Frontal cortex (tissue), 4 donors: ENCODE results near the gene MT1A. TPM values are rescaled to one million over a fixed set of nuclear protein-coding genes. Genes with fewer than 3 reads are reported as not detected.
A peak's percentile ranks its signal among the peaks of the same experiment; 100 is the strongest.
"Not testable (repeated sequence)": the region's sequence is repeated elsewhere in the genome, so short reads cannot be mapped to it uniquely, and the experiment has no call there.

ENCODE experiments used
- DNase-seq, 2 donors: peaks; one replicate each; pipeline ENCODE4 v3.0.0; 2012; ENCODE audit warnings: low spot score in 2 of 2
- FAIRE-seq: peaks from 2 replicates; lab custom pipeline; 2012; peaks lifted over from hg19 to GRCh38; lab: Jason Lieb, UNC
- total RNA-seq: library from RNA; depleted of rRNA; stranded (reverse); fragments of >200 nt; gene quantifications from one replicate; pipeline ENCODE4 v1.2.3, GENCODE V29; 2014
- donor health status: control.
- donor health status: control.
- donor health status: control.

Gene MT1A
- total RNA-seq, 1 donor from 2014 or later: not detected

- FAIRE-seq: no peak
- no peak for DNase-seq
These were observed 9.4 kb downstream of the MT1A start for GRCh38 chr16:56647641-56648431.

- no peak for DNase-seq
- FAIRE-seq: no peak
These were observed 10.8 kb downstream of the MT1A start for GRCh38 chr16:56649271-56649670.

- DNase-seq (no peak), FAIRE-seq (no peak)
These were observed 11.4 kb downstream of the MT1A start for GRCh38 chr16:56649820-56650219.

GRCh38 chr16:56651586-56651985, 13.1 kb downstream of the MT1A start, which contains the start of gene MT1B:
Gene MT1B (plus strand): TSS chr16:56651886. CDS start chr16:56651954, 68 bp downstream.
- FAIRE-seq (no peak), DNase-seq (no peak)

- FAIRE-seq: no peak
These were observed 14.1 kb downstream of the MT1A start for GRCh38 chr16:56652600-56652999.

GRCh38 chr16:56653218-56653617, 14.8 kb downstream of the MT1A start:
- DNase-seq: no peak
- no peak for FAIRE-seq

More at GRCh38 chr16:56652600-56652999, 14.1 kb downstream of the MT1A start:
- no peak for DNase-seq

GRCh38 chr16:56657555-56658326, 19.3 kb downstream of the MT1A start, which contains the start of gene MT1F:
Gene MT1F (plus strand): TSS chr16:56657959. CDS start chr16:56658059, 100 bp downstream.
- FAIRE-seq (no peak), DNase-seq (peak; percentile 42 to 58)

- peak in 1 of 2 donors; percentile 49 for DNase-seq
- no peak for FAIRE-seq
These were observed 19.9 kb downstream of the MT1A start for GRCh38 chr16:56658327-56658875.

- FAIRE-seq (no peak), DNase-seq (peak in 1 of 2 donors; percentile 34)
These were observed 24.2 kb downstream of the MT1A start for GRCh38 chr16:56662357-56663354.

GRCh38 chr16:56664506-56664905, 26.0 kb downstream of the MT1A start:
- DNase-seq (no peak), FAIRE-seq (no peak)

GRCh38 chr16:56665286-56666261, 27.1 kb downstream of the MT1A start:
- not testable (repeated sequence) for DNase-seq, FAIRE-seq

- FAIRE-seq (no peak), DNase-seq (no peak)
These were observed 29.4 kb downstream of the MT1A start, which contains the start of gene MT1G for GRCh38 chr16:56667581-56668571. Gene MT1G (minus strand): TSS chr16:56668065. CDS start chr16:56667993, 72 bp downstream.

- FAIRE-seq: no peak
These were observed 30.8 kb downstream of the MT1A start, which contains the start of gene MT1H for GRCh38 chr16:56669005-56669839. Gene MT1H (plus strand): TSS chr16:56669814. CDS start chr16:56669885, 71 bp downstream.

GRCh38 chr16:56669840-56670619, 31.6 kb downstream of the MT1A start:
- no peak for DNase-seq
- FAIRE-seq: no peak

More at GRCh38 chr16:56669005-56669839, 30.8 kb downstream of the MT1A start, which contains the start of gene MT1H:
- no peak for DNase-seq

GRCh38 chr16:56670620-56670934, 32.1 kb downstream of the MT1A start:
- DNase-seq (no peak), FAIRE-seq (no peak)
